T-helper 2 cell (primary cell): ENCODE data around the gene POU2F1.

Source experiments
- DNase-seq, 5 experiments: peaks; one replicate each; pipeline versions ENCODE4 v3.0.0 to v3.0.0-alpha.2; 2012 to 2022
- total RNA-seq, 2 donors: gene quantifications; one replicate each; lab custom pipeline; 2026; lab: John Stamatoyannopoulos, UW

POU2F1 gene
- 38.9 to 45.8 reads per million in 2 donors for total RNA-seq

GRCh38 chr1:167220537-167221125 lies at the start of gene POU2F1:
Gene POU2F1, plus strand, starts transcription at chr1:167220886. Its CDS starts 12 bp downstream, at chr1:167220898.
- DNase-seq, result peak; percentile 97 to 99 (median 98)

GRCh38 chr1:167171286-167171929 lies 49.3 kb upstream of the POU2F1 start:
- no peak for DNase-seq

DNA sequence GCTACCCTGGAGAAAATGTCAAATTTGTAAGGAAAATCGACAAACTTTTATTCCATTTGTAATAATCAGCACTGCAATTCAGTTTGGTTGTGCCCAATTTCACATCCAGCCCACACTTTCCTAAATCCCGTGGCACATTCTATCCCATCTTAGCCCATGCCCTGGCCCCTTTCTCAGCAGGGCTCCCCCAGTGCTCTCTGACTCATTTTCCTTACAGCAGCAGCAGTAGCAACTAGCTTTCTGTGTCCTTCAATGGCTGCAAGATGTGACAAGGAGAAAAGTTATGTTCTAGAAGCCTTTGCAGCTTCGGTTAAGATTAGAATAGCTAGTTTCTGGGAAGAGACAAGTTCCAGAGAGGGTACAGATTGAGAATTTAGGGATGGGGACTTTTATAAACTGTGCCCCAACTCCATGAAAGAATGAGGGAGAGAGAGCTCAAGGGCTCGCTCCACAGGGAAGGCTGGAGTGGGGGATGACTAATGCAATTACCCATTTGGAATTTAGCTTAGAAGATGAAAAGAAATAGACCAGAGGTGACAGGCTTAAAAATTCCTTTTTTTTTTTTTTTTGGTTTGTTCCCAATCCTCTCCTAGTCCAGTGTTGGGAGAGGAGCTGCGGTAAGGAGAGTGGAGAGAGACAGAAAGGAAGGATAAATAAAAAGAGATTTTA lies 47.0 kb upstream of the POU2F1 start:
- no peak for DNase-seq

DNA sequence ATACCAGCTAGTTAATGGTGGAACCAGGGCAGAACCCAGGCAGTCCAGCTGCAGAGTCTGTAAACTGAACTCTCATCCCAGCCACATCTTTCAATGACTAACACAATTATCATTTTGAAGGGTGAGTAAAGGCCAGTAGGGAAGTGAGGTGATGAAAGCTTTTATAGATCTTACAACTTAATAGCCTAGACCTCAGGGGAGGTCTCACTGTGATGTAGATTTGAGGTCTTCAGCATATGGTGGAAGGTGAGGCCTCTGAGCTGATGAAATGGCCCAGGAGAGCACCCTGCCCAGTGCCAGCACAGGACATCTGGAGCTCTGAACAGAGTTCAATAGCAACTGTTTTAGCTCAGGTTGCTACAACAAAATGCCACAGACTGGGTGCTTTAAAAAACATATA lies 44.8 kb upstream of the POU2F1 start:
- DNase-seq, result no peak

GRCh38 chr1:167178831-167179230 lies 41.9 kb upstream of the POU2F1 start:
- no peak for DNase-seq

DNA sequence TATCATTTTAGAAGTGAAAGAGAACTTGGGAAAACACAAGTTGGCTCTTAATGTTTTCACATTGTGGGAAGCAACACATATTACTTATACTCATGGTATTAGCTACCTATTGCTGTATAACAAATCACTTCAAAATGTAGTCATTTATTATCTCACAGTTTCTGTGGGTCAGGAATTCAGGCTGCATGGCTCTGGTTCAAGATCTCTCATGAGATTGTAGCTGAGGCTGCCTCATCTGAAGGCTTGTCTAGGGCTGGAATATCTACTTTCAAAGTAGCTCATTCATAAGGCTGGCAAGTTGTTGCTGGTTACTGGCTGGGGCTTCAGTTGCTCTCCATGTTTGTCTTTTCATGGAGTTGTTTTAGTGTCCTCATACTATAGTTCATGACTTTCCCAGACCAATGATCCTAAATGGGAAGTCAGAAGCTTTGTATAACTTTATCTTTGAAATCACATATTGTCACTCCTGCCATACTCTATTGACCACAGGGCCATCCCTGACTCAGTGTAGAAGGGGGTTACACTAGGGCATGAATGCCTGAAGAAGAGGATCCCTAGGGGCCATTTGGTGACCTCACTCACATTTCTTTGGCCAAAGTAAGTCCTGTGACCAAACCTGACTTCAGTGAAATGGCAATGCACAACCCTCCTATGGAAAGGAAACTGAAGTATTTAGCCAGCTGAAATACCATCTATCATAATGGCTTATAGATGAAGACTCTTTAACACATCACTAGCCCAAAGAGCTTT lies 37.9 kb upstream of the POU2F1 start:
- DNase-seq, result no peak

DNA sequence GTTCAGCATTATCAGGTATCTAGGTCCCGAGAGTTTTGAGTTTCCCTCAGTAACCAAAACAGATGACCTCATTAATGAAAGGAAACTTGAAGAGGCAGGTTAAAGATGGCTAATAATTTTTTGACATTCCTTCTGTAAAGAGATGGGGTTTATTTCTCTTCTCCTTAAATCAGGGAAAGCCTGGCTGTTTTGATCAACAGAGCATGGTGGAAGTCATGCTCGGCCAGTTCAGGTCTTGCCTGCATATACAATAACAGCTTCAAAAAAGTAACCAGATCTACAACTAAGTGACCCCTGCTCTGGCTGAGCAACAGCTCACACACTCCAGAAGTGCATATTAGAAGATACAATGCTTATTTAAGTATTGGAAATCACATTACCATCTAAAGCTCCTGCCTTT lies 36.6 kb upstream of the POU2F1 start:
- no peak for DNase-seq

- peak in 1 of 5 experiments; percentile 12 for DNase-seq
Observed at GRCh38 chr1:167185062-167185461, 35.6 kb upstream of the POU2F1 start.

DNA sequence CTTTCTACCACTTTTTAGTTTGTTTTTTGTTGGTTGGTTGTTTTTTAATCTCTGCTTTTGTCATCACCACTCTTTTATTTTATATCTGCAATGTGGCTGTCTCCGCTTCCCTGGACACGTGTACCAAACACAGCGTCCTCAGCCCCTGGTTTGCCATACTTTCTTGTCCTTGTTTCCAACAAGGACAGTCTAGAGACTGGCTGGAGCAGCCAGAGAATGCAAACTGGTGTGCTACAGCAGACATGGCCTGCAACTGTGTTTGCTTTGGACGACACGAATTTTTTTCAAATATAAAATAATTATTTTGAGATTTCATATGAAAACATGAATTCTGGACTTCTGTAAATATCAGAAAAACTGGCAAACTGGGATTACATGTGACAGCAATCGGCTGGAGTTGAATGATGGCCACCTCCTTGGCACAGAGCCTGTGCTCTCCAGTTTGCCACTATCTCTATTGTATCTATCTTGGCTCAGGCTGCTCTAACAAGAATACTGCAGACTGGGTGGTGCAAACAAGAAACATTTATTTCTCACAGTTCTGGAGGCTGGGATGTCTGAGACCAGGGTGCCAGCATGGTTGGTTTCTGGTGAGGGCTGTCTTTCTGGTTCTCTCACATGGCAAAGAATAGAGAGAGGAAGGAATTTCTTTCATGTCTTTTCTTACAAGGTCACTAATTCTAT lies 34.6 kb upstream of the POU2F1 start:
- no peak for DNase-seq

DNA sequence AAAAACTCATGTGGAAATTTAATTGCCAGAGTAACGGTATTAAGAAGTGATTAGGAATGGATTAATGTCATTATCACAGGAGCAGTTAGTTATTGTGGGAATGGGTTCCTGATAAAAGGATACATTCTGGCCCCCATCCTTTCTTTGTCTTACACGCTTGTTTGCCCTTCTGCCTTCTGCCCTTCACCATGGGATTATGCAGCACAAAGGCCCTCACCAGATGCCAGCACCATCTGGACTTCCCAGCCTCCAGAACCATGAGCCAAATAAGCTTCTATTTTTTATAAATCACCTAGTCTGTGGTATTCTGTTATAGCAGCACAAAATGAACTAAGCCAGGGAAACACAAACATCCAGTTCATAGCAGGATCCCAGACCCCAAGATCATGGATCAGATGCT lies 33.9 kb upstream of the POU2F1 start:
- DNase-seq, result no peak

DNA sequence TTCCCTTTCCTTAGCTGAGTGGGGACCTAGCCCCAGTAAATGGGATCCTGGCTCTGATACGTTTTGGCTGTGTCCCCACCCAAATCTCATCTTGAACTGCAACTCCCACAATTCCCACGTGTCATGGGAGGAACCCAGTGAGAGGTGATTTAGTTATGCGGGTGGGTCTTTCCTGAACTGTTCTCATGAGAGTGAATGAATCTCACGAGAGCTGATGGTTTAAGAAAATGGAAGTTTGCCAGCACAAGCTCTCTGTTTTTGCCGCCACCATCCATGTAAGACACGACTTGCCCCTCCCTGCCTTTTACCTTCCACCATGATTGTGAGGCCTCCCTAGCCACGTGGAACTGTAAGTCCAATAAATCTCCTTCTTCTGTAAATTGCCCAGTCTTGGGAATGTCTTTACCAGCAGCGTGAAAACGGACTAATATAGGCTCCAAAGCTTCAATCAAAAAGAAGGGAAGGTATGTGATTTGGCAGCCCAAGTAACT lies 29.9 kb upstream of the POU2F1 start:
- no peak for DNase-seq

GRCh38 chr1:167191958-167192357 lies 28.7 kb upstream of the POU2F1 start:
- no peak for DNase-seq

DNA sequence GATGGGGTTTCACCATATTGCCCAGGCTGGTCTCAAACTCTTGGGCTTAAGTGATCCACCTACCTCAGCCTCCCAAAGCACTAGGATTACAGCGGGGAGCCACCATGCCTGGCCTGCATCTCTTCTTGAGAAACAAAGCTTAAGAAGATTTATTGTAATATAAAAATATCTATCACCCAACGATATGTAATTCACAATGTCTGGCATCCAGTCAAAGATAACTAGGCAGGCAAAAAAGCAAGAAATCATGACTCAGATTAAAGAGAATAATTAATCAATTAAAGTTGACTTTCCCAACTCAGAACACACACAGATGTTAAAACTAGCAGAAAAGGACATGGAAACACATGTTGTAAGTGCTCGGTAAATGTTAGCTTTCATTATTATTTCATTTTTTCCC lies 26.5 kb upstream of the POU2F1 start:
- DNase-seq, result no peak

DNA sequence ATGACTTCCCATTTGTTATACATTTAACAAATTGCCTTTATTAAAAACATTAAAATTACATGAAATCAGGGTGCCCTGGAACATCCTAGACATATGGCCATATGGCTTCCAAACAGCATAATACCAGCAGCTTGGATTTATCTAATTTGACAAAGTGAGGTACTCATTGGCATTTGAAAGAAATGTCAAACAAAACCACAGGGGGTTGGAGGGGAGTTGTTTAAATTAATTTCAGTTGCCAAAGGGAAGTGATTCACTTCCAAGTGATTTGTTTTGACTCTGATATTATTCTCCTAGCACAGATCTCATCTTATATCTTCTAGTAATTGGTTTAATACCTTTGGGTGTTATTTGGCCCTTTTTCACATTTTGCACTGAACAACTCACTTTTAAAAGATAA lies 24.5 kb upstream of the POU2F1 start:
- DNase-seq, result no peak

GRCh38 chr1:167197236-167197635 lies 23.4 kb upstream of the POU2F1 start:
- DNase-seq, result no peak

- DNase-seq, result no peak
Observed at GRCh38 chr1:167197692-167198091, 23.0 kb upstream of the POU2F1 start.

- DNase-seq, result no peak
Observed at GRCh38 chr1:167198518-167199133, 22.1 kb upstream of the POU2F1 start.

DNA sequence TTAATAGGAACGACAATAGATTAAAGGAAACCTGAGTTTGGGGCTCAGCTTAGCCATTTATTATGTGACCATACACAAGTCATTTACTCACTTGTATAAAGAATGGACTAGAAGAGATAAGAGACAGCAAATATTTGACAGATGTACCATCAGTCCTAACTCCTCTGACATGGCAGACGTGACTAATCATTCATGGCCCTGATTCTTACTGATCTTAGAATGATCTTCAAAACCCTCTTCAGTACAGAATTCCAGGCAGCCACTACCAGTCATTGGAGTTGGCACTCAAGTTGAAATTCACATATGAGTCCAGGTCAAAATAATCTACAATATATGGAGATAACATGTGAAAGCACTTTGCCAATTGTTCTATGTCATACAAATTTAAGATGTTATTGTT lies 21.0 kb upstream of the POU2F1 start:
- no peak for DNase-seq

DNA sequence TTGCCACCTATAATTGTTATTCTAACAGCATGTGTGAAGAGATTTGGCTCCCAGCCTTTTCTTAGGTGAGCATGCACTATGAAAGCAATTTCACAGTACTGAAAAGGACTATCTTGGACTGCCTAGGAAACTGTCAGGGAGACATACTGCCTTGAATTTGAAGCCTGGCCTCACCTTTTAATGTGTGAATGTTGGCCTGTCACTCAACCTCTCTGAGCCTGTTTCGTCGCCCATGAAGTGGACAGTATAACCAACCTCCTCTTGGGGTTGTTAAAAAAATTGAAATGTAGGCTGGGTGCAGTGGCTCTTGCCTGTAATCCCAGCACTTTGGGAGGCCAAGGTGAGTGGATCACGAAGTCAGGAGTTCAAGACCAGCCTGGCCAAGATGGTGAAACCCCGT lies 20.4 kb upstream of the POU2F1 start:
- no peak for DNase-seq

DNA sequence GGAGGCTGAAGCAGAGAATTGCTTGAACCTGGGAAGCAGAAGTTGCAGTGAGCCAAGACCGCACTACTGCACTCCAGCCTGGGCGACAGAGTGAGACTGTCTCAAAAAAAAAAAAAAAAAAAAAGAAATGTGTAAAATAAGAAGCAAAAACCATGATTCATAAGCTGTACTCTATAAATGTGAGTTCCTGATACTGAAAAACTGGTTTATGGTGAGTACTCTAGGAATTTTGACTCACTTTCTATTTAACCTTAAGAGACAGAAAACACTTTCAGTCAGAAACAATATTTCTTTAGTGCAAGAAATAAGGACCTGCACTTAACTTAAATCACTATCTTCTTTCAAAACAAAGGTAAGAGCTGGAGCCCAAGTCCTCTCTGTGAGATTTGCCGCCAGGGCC lies 19.9 kb upstream of the POU2F1 start:
- no peak for DNase-seq

GRCh38 chr1:167202049-167202448 lies 18.6 kb upstream of the POU2F1 start:
- no peak for DNase-seq
